H9 (cell line): Measurements from ENCODE around the gene ARFGEF2. TPM values are rescaled to one million over a fixed set of nuclear protein-coding genes. Genes with fewer than 3 reads are reported as not detected.

Source experiments
- DNase-seq: peaks from one replicate; pipeline ENCODE4 v3.0.0-alpha.2; 2017
- H2AFZ ChIP-seq: one replicate; pipeline ENCODE4 v1.6.1; 2013; ENCODE audit warnings: mild to moderate bottlenecking, low read length, control low read depth, moderate library complexity
- H2AK5ac ChIP-seq: 2 replicates; pipeline ENCODE4 v1.6.1; 2013; ENCODE audit warnings: low read length, control low read depth, mixed read lengths; ENCODE audit not compliant: insufficient read length
- H2BK120ac ChIP-seq: one replicate; pipeline ENCODE4 v1.6.1; 2013; ENCODE audit warnings: low read depth, mild to moderate bottlenecking, low read length, control low read depth, inconsistent platforms; ENCODE audit not compliant: poor library complexity, severe bottlenecking
- H2BK12ac ChIP-seq: 2 replicates; pipeline ENCODE4 v1.6.1; 2013; ENCODE audit warnings: low read length, control low read depth, mixed read lengths, low read depth; ENCODE audit not compliant: insufficient read length
- H2BK15ac ChIP-seq: 2 replicates; pipeline ENCODE4 v1.6.1; 2013; ENCODE audit warnings: low read depth, low read length, control low read depth
- H2BK20ac ChIP-seq: one replicate; pipeline ENCODE4 v1.6.1; 2013; ENCODE audit warnings: low read depth, mild to moderate bottlenecking, low read length, control low read depth, inconsistent platforms; ENCODE audit not compliant: poor library complexity, severe bottlenecking
- H2BK5ac ChIP-seq: 2 replicates; pipeline ENCODE4 v1.6.1; 2013; ENCODE audit warnings: low read length, control low read depth, mixed read lengths; ENCODE audit not compliant: insufficient read length
- H3K14ac ChIP-seq: 2 replicates; pipeline ENCODE4 v1.6.1; 2013; ENCODE audit warnings: low read length, control low read depth; ENCODE audit not compliant: insufficient read depth
- H3K18ac ChIP-seq: 2 replicates; pipeline ENCODE4 v1.6.1; 2013; ENCODE audit warnings: low read depth, mild to moderate bottlenecking, mixed read lengths, low read length, control low read depth; ENCODE audit not compliant: insufficient read length
- H3K23ac ChIP-seq: 2 replicates; pipeline ENCODE4 v1.6.1; 2013; ENCODE audit warnings: low read length, control low read depth, mixed read lengths, low read depth; ENCODE audit not compliant: insufficient read length
- H3K23me2 ChIP-seq: 2 replicates; pipeline ENCODE4 v1.6.1; 2013; ENCODE audit warnings: low read depth, mild to moderate bottlenecking, mixed read lengths, low read length, control low read depth; ENCODE audit not compliant: insufficient read length, poor library complexity, severe bottlenecking
- H3K27ac ChIP-seq: 2 replicates; pipeline ENCODE4 v1.5.1; 2013; ENCODE audit warnings: low read length, control low read depth, mixed read lengths, low read depth; ENCODE audit not compliant: insufficient read length
- H3K27me3 ChIP-seq: 2 replicates; pipeline ENCODE4 v1.6.1; 2013; ENCODE audit warnings: low read length, control low read depth, inconsistent platforms; ENCODE audit not compliant: insufficient read depth
- H3K4ac ChIP-seq: 2 replicates; pipeline ENCODE4 v1.6.1; 2013; ENCODE audit warnings: low read depth, mild to moderate bottlenecking, control low read depth, inconsistent platforms, low read length, moderate library complexity
- H3K4me1 ChIP-seq: 2 replicates; pipeline ENCODE4 v1.6.1; 2013; ENCODE audit warnings: low read length, control low read depth, inconsistent platforms; ENCODE audit not compliant: insufficient read depth
- H3K4me2 ChIP-seq: 2 replicates; pipeline ENCODE4 v1.6.1; 2013; ENCODE audit warnings: low read length, control low read depth, mixed read lengths; ENCODE audit not compliant: insufficient read length, insufficient read depth
- H3K56ac ChIP-seq: 2 replicates; pipeline ENCODE4 v1.6.1; 2013; ENCODE audit warnings: low read depth, mild to moderate bottlenecking, mixed read lengths, low read length, control low read depth; ENCODE audit not compliant: insufficient read length
- H3K79me1 ChIP-seq: 2 replicates; pipeline ENCODE4 v1.6.1; 2013; ENCODE audit warnings: low read depth, mild to moderate bottlenecking, moderate library complexity, low read length, control low read depth, inconsistent platforms; ENCODE audit not compliant: insufficient read depth, poor library complexity, severe bottlenecking
- H3K79me2 ChIP-seq: 2 replicates; pipeline ENCODE4 v1.6.1; 2013; ENCODE audit warnings: low read length, control low read depth, inconsistent platforms; ENCODE audit not compliant: insufficient read depth
- H3K9ac ChIP-seq: 2 replicates; pipeline ENCODE4 v1.6.1; 2013; ENCODE audit warnings: low read length, control low read depth, mixed read lengths; ENCODE audit not compliant: insufficient read length; ENCODE audit errors: extremely low read depth
- H3K9me3 ChIP-seq: one replicate; pipeline ENCODE4 v1.6.1; 2013; ENCODE audit warnings: low read depth, low read length, inconsistent platforms; ENCODE audit not compliant: control insufficient read depth
- H3T11ph ChIP-seq: one replicate; pipeline ENCODE4 v1.6.1; 2013; ENCODE audit warnings: mild to moderate bottlenecking, low read length, control low read depth, inconsistent platforms
- H4K20me1 ChIP-seq: one replicate; pipeline ENCODE4 v1.6.1; 2013; ENCODE audit not compliant: control insufficient read depth, insufficient read length, insufficient read depth
- H4K5ac ChIP-seq: 2 replicates; pipeline ENCODE4 v1.6.1; 2013; ENCODE audit warnings: low read depth, mild to moderate bottlenecking, mixed read lengths, low read length, control low read depth; ENCODE audit not compliant: insufficient read length
- H4K8ac ChIP-seq: replicated peaks from 2 replicates; pipeline ENCODE4 v1.6.1; 2013; ENCODE audit warnings: low read length, control low read depth, mixed read lengths, low read depth; ENCODE audit not compliant: insufficient read length
- H4K91ac ChIP-seq: 2 replicates; pipeline ENCODE4 v1.6.1; 2013; ENCODE audit warnings: low read depth, mild to moderate bottlenecking, moderate library complexity, mixed read lengths, low read length, control low read depth; ENCODE audit not compliant: insufficient read length
- H3K27ac Mint-ChIP-seq, 3 experiments: 2 replicates in 2 of 3; 3 replicates in 1 of 3; pipeline ENCODE4 v1.8.0; 2020 to 2021; ENCODE audit warnings: mixed read lengths in 3 of 3, mild to moderate bottlenecking in 1 of 3, moderate library complexity in 1 of 3
- H3K27me3 Mint-ChIP-seq: 2 replicates; pipeline ENCODE4 v1.8.0; 2021; ENCODE audit warnings: low read depth, mild to moderate bottlenecking, moderate library complexity, mixed read lengths
- H3K36me3 Mint-ChIP-seq, 3 experiments: 2 replicates in 2 of 3; 3 replicates in 1 of 3; pipeline ENCODE4 v1.8.0; 2020 to 2021; ENCODE audit warnings: low read depth in 3 of 3, mixed read lengths in 3 of 3; ENCODE audit not compliant: insufficient read depth in 1 of 3
- H3K4me1 Mint-ChIP-seq, 2 experiments: 2 replicates each; pipeline ENCODE4 v1.8.0; 2020; ENCODE audit warnings: mixed read lengths in 2 of 2
- H3K4me3 Mint-ChIP-seq, 2 experiments: 2 replicates in 1 of 2; 3 replicates in 1 of 2; pipeline ENCODE4 v1.8.0; 2020 to 2021; ENCODE audit warnings: mild to moderate bottlenecking in 2 of 2, mixed read lengths in 2 of 2, moderate library complexity in 1 of 2
- H3K9me3 Mint-ChIP-seq, 2 experiments: 2 replicates in 1 of 2; 3 replicates in 1 of 2; pipeline ENCODE4 v1.8.0; 2020; ENCODE audit warnings: mild to moderate bottlenecking in 2 of 2, mixed read lengths in 2 of 2, moderate library complexity in 1 of 2
- WGBS: extraction: QIAGEN DNeasy Blood & Tissue Kit; methylation state at CpG from one replicate; pipeline ENCODE4 v1.1.7; 2013; ENCODE audit warnings: missing lambda C conversion rate, low lambda C conversion rate, mixed read lengths; ENCODE audit not compliant: insufficient read length; ENCODE audit errors: extremely low coverage; 5-methylcytosine and 5-hydroxymethylcytosine counted together
- total RNA-seq: library from RNA; stranded (reverse); gene quantifications from 2 replicates; pipeline ENCODE4 v1.2.1, GENCODE V29; 2021
- TF ChIP-seq, protein P1 (sequence below): fragments of 200-600 bp; sonication (generic); conservative IDR thresholded peaks from 3 replicates; pipeline ENCODE4 v1.8.0; 2021; ENCODE audit warnings: antibody characterized with exemption, mild to moderate bottlenecking

The ARFGEF2 gene
- total RNA-seq, 1 experiment from 2014 or later: 16.6 TPM

- Histone ChIP-seq H3K4ac (no peak overlapping the region), H2BK120ac (no peak overlapping the region), H4K8ac (no peak overlapping the region), H3K79me2 (no peaks in the 10 kb centered on the region), H3K9ac (no peak overlapping the region), H3K9me3 (no peaks in the 10 kb centered on the region), H3K27ac (no peak overlapping the region), H2BK12ac (no peak overlapping the region), H2BK20ac (no peak overlapping the region), H3K18ac (no peak overlapping the region), H4K5ac (no peak overlapping the region), H3K23me2 (no peaks in the 10 kb centered on the region), H3K56ac (no peak overlapping the region), H4K91ac (no peak overlapping the region), H3T11ph (no peak overlapping the region), H3K79me1 (no peaks in the 10 kb centered on the region), H2BK5ac (no peak overlapping the region), H3K23ac (no peak overlapping the region), H2BK15ac (no peak overlapping the region), H3K4me1 (no peaks in the 10 kb centered on the region), H3K4me2 (no peak overlapping the region), H2AK5ac (no peak overlapping the region), H2AFZ (no peak overlapping the region), H3K27me3 (no peaks in the 10 kb centered on the region), H4K20me1 (no peaks in the 10 kb centered on the region), H3K14ac (no peak overlapping the region)
- no peaks in the 10 kb centered on the region for H3K4me1 Mint-ChIP-seq
- no CpG with 5 or more reads among the region's 4 CpGs for WGBS
- H3K27me3 Mint-ChIP-seq: peaks cover 6% of the 10 kb centered on the region
- TF ChIP-seq, protein P1, sequence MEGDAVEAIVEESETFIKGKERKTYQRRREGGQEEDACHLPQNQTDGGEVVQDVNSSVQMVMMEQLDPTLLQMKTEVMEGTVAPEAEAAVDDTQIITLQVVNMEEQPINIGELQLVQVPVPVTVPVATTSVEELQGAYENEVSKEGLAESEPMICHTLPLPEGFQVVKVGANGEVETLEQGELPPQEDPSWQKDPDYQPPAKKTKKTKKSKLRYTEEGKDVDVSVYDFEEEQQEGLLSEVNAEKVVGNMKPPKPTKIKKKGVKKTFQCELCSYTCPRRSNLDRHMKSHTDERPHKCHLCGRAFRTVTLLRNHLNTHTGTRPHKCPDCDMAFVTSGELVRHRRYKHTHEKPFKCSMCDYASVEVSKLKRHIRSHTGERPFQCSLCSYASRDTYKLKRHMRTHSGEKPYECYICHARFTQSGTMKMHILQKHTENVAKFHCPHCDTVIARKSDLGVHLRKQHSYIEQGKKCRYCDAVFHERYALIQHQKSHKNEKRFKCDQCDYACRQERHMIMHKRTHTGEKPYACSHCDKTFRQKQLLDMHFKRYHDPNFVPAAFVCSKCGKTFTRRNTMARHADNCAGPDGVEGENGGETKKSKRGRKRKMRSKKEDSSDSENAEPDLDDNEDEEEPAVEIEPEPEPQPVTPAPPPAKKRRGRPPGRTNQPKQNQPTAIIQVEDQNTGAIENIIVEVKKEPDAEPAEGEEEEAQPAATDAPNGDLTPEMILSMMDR: no peak
- DNase-seq: no peak
- H3K4me3 Mint-ChIP-seq: no peak overlapping the region
- no peaks in the 10 kb centered on the region for H3K36me3 Mint-ChIP-seq
- no peaks in the 10 kb centered on the region for H3K9me3 Mint-ChIP-seq
- no peak overlapping the region for H3K27ac Mint-ChIP-seq
Measured at GRCh38 chr20:48885237-48885636, 36.3 kb upstream of the ARFGEF2 start.
